ENCODE data around the gene ZNF768.
A peak's percentile ranks its signal among the peaks of the same experiment; 100 is the strongest.

ZNF768 gene

DNA sequence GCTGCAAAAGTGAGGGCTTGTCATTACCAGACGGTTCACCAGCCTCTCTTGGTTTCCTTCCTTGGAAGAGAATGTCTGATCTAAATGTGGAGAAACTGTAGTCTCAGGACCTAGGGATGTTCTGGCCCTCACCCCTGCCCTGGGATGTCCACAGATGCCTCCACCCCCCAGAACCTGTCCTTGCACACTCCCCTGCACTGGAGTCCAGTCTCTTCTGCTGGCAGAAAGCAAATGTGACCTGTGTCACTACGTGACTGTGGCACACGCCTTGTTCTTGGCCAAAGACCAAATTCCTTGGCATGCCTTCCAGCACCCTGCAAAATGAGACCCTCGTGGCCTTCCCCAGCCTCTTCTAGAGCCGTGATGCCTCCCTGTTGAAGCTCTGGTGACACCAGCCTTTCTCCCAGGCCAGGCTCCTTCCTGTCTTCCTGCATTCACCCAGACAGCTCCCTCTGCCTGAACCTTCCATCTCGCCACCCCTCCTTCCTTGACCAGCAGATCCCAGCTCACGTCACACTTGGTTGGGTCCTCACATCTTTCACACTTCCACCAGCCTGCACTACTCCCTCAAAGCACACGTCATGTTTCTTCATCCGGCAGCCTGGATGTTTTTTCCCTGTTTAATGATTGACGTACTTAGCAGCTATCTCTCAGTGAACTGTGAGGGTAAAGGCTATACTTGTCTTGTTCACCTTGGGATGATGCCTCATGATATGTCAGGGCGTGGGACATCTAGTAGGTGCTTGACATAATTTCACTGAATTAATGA, 4.3 kb downstream of the ZNF768 start:
- peak overlapping the region; percentile 27; the same call in 1 of the 2 replicates for H3K27ac ChIP-seq

DNA sequence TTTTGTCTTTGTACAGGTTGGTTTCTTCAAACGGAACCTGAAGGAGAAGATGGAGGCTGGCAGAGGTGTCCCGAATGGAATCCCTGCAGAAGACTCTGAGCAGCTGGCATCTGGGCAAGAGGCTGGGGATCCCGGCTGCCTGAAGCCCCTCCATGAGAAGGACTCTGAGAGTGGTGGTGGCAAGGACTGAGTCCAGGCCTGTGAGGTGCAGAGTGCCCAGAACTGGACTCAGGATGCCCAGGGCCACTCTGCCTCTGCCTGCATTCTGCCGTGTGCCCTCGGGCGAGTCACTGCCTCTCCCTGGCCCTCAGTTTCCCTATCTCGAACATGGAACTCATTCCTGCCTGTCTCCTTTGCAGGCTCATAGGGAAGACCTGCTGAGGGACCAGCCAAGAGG, 4.9 kb downstream of the ZNF768 start:
- H3K27ac ChIP-seq, result no peak overlapping the region
- no peak for TF ChIP-seq ZFX (IDR thresholded peaks at IDR 0.05; ENCODE audit: borderline replicate concordance)
- TF ChIP-seq, protein P1, sequence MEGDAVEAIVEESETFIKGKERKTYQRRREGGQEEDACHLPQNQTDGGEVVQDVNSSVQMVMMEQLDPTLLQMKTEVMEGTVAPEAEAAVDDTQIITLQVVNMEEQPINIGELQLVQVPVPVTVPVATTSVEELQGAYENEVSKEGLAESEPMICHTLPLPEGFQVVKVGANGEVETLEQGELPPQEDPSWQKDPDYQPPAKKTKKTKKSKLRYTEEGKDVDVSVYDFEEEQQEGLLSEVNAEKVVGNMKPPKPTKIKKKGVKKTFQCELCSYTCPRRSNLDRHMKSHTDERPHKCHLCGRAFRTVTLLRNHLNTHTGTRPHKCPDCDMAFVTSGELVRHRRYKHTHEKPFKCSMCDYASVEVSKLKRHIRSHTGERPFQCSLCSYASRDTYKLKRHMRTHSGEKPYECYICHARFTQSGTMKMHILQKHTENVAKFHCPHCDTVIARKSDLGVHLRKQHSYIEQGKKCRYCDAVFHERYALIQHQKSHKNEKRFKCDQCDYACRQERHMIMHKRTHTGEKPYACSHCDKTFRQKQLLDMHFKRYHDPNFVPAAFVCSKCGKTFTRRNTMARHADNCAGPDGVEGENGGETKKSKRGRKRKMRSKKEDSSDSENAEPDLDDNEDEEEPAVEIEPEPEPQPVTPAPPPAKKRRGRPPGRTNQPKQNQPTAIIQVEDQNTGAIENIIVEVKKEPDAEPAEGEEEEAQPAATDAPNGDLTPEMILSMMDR (IDR thresholded peaks at IDR 0.05), result no peak

More for the DNA sequence above, 4.3 kb downstream of the ZNF768 start:
- TF ChIP-seq, protein P1 (IDR thresholded peaks at IDR 0.05), result no peak
- TF ChIP-seq ZFX (IDR thresholded peaks at IDR 0.05; ENCODE audit: borderline replicate concordance), result no peak

DNA sequence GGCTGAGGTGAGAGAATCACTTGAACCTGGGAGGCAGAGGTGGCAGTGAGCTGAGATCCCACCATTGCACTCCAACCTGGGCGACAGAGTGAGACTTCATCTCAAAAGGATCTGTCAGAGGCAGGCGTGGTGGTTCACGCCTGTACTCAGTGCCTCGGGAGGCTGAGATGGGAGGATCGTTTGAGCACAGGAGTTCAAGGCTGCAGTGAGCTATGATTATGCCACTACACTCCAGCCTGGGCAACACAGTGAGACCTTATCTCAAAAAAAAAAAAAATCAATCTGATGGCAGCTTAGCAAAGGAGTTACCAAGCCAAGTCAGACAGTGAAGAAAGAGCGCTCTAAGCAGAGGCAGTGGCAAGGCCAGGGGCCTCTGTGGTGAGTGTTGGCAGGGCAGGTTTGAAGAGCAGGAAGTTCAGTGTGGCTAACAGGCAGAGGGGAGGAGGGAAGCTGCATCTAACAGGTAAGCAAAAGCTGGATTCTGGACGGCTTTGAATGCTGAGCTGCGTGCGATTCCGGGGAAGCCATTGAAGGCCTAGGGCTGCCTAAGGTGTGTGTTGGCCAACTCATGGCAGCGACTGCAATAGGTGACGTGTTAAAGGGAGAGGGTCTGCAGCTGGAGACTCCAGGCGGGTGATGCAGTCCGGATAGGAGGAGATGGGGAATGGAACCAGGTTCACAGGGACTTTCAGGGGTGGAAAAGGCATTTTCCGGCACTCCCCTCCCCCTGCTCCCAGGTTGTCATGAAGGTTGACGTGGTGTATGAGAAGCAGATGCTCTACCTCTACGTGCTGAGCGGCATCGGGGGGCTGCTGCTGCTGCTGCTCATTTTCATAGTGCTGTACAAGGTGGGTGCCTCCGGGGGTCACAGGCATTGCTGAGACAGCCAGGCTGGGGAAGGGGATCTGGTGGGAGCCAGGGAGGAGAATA, 7.0 kb downstream of the ZNF768 start:
- no peak for TF ChIP-seq ZFX (IDR thresholded peaks at IDR 0.05; ENCODE audit: borderline replicate concordance)
- TF ChIP-seq, protein P1 (IDR thresholded peaks at IDR 0.05), result no peak

DNA sequence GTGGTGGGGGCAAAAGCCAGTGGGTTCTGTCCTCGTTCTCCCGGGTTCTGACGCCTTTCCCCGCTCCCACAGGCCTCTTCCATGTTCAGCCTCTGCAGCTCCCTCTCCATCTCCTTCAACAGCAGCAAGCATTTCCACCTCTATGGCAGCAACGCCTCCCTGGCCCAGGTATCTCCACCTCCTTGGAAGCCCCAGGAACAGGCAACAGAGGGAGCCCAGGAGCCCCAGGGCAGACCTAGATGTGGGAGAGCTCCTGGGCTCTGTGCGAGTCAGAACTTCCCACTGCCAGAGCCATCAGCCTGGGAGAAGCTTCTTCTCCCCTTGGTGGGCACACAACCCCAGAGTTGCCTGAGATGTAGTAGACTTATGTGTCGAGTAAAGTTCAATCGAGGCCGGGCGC, 7.8 kb downstream of the ZNF768 start:
- no peak for TF ChIP-seq ZFX (IDR thresholded peaks at IDR 0.05; ENCODE audit: borderline replicate concordance)
- TF ChIP-seq, protein P1 (IDR thresholded peaks at IDR 0.05), result no peak
- no peak overlapping the region for H3K27ac ChIP-seq

More for the DNA sequence above, 7.0 kb downstream of the ZNF768 start:
- H3K27ac ChIP-seq, result no peak overlapping the region

DNA sequence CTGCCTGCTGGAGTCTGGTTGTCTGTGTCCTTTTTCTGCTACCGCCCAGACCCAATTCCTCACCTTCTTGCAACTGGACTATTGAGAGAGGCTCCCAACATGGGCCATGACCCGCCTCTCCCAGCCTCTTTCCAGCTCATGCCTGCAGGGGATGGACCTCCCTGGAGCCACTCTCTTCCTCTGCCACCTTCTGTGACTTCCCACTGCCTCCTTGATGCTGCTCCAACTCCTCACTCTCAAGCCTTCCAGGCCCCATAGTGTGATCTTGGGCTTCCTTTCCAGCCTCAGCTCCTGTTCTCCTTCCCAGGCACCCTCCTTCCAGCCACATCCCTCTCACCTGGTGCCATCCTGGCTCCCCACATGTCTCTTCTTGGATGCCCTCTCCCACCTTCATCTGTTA, 11.1 kb downstream of the ZNF768 start:
- H3K27ac ChIP-seq, result no peak overlapping the region
- TF ChIP-seq ZFX (IDR thresholded peaks at IDR 0.05; ENCODE audit: borderline replicate concordance), result no peak
- TF ChIP-seq, protein P1 (IDR thresholded peaks at IDR 0.05), result no peak

DNA sequence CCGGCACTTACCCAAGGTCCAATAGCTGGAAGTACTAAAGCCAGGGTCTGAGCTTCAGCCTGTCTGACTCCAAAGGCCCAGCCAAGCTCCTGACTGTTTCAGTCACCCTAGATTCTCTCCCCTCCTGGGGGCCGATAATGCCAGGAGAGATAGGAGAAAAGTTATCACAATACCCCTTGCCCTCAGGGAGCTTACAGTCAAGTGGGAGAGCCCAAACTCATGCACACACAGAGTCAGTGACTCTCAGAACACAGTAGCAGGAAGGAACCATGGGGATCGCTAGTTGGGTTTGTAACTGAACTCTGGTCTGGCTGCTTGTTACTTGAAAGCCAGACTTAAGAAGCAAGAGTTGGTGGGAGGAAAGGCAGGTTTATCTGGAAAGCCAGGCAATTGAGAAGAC, 14.9 kb downstream of the ZNF768 start:
- TF ChIP-seq, protein P1 (IDR thresholded peaks at IDR 0.05), result no peak
- TF ChIP-seq ZFX (IDR thresholded peaks at IDR 0.05; ENCODE audit: borderline replicate concordance), result no peak
- no peak overlapping the region for H3K27ac ChIP-seq
